Astrocyte (in vitro differentiated cells and primary cell): ENCODE data around the gene TM9SF1. TPM values are rescaled to one million over a fixed set of nuclear protein-coding genes. Genes with fewer than 3 reads are reported as not detected.
A peak's percentile ranks its signal among the peaks of the same experiment; 100 is the strongest.

Experiments used
- DNase-seq: peaks from one replicate; pipeline ENCODE4 v3.0.0-alpha.2; 2010; ENCODE audit warnings: low read depth
- FAIRE-seq: peaks from 2 replicates; lab custom pipeline; 2011; peaks lifted over from hg19 to GRCh38; lab: Jason Lieb, UNC
- H2AFZ ChIP-seq: 2 replicates; pipeline ENCODE4 v1.6.0; 2012; ENCODE audit warnings: low read depth, low read length, inconsistent platforms
- H3K27ac ChIP-seq: 2 replicates; pipeline ENCODE4 v1.5.1; 2011; ENCODE audit warnings: low read depth, low read length, inconsistent platforms
- H3K27me3 ChIP-seq: 2 replicates; pipeline ENCODE4 v1.6.0; 2011; ENCODE audit warnings: low read length, inconsistent platforms; ENCODE audit not compliant: insufficient read depth
- H3K36me3 ChIP-seq: 2 replicates; pipeline ENCODE4 v1.5.1; 2011; ENCODE audit warnings: low read length, inconsistent platforms; ENCODE audit not compliant: insufficient read depth
- H3K4me1 ChIP-seq: 2 replicates; pipeline ENCODE4 v1.5.1; 2011; ENCODE audit warnings: low read length, inconsistent platforms; ENCODE audit not compliant: insufficient read depth
- H3K4me2 ChIP-seq: 2 replicates; pipeline ENCODE4 v1.6.0; 2012; ENCODE audit warnings: low read length, inconsistent platforms
- H3K4me3 ChIP-seq: 2 replicates; pipeline ENCODE4 v1.5.1; 2011; ENCODE audit warnings: low read depth, mild to moderate bottlenecking, low read length, inconsistent platforms; ENCODE audit not compliant: insufficient read depth
- H3K79me2 ChIP-seq: 2 replicates; pipeline ENCODE4 v1.6.0; 2012; ENCODE audit warnings: mild to moderate bottlenecking, low read length, inconsistent platforms; ENCODE audit not compliant: insufficient read depth
- H3K9ac ChIP-seq: 2 replicates; pipeline ENCODE4 v1.6.0; 2012; ENCODE audit warnings: mild to moderate bottlenecking, low read length, inconsistent platforms
- H3K9me3 ChIP-seq: 2 replicates; pipeline ENCODE4 v1.5.1; 2012; ENCODE audit warnings: low read depth, mild to moderate bottlenecking, low read length, inconsistent platforms; ENCODE audit not compliant: insufficient read depth
- H4K20me1 ChIP-seq: 2 replicates; pipeline ENCODE4 v1.6.0; 2012; ENCODE audit warnings: low read length, inconsistent platforms; ENCODE audit not compliant: insufficient read depth
- H3K27ac Mint-ChIP-seq: one replicate; pipeline ENCODE4 v1.8.0; 2021; ENCODE audit warnings: mild to moderate bottlenecking, mixed read lengths; ENCODE audit not compliant: unreplicated experiment
- H3K27me3 Mint-ChIP-seq: one replicate; pipeline ENCODE4 v1.8.0; 2021; ENCODE audit warnings: low read depth, mixed read lengths; ENCODE audit not compliant: unreplicated experiment
- H3K36me3 Mint-ChIP-seq: one replicate; pipeline ENCODE4 v1.8.0; 2021; ENCODE audit warnings: low read depth, mixed read lengths; ENCODE audit not compliant: unreplicated experiment
- H3K4me1 Mint-ChIP-seq: one replicate; pipeline ENCODE4 v1.8.0; 2021; ENCODE audit warnings: low read depth, mixed read lengths; ENCODE audit not compliant: unreplicated experiment
- H3K4me3 Mint-ChIP-seq: one replicate; pipeline ENCODE4 v1.8.0; 2021; ENCODE audit warnings: mild to moderate bottlenecking, moderate library complexity, mixed read lengths; ENCODE audit not compliant: unreplicated experiment
- H3K9me3 Mint-ChIP-seq: one replicate; pipeline ENCODE4 v1.8.0; 2021; ENCODE audit warnings: mild to moderate bottlenecking, mixed read lengths; ENCODE audit not compliant: unreplicated experiment
- CTCF ChIP-seq: IDR thresholded peaks from 2 replicates; pipeline ENCODE4 v1.5.1; 2011; ENCODE audit warnings: low read depth, mild to moderate bottlenecking, inconsistent platforms, low read length, moderate library complexity; ENCODE audit not compliant: insufficient read depth
- EZH2 ChIP-seq: IDR thresholded peaks from 2 replicates; pipeline ENCODE4 v1.6.1; 2012; ENCODE audit warnings: mild to moderate bottlenecking, low read length, inconsistent platforms; ENCODE audit not compliant: insufficient read depth
- total RNA-seq: library from RNA; stranded (reverse); gene quantifications from 2 replicates; pipeline ENCODE4 v1.2.1, GENCODE V29; 2021

The TM9SF1 gene
- total RNA-seq, 1 donor from 2014 or later: 59.3 TPM

- Histone ChIP-seq H3K27ac (no peak overlapping the region), H3K9me3 (no peaks in the 10 kb centered on the region), H3K36me3 (peaks cover 36% of the 10 kb centered on the region), H4K20me1 (peaks cover 21% of the 10 kb centered on the region), H3K4me2 (no peak overlapping the region), H3K4me1 (peaks cover 12% of the 10 kb centered on the region), H3K9ac (no peak overlapping the region), H3K79me2 (peaks cover 12% of the 10 kb centered on the region), H3K4me3 (no peak overlapping the region), H2AFZ (no peak overlapping the region), H3K27me3 (no peaks in the 10 kb centered on the region)
- TF ChIP-seq CTCF: no peak
- no peak for TF ChIP-seq EZH2
- Mint-ChIP-seq H3K4me3 (no peak overlapping the region), H3K4me1 (peaks cover 20% of the 10 kb centered on the region), H3K9me3 (no peaks in the 10 kb centered on the region), H3K27me3 (no peaks in the 10 kb centered on the region), H3K36me3 (peaks cover 42% of the 10 kb centered on the region), H3K27ac (peak overlapping the region; percentile 53)
- FAIRE-seq (no peak), DNase-seq (no peak)
Observed at GRCh38 chr14:24159777-24160498, 35.3 kb downstream of the TM9SF1 start.

GRCh38 chr14:24157331-24157730 lies 37.9 kb downstream of the TM9SF1 start:
- no peaks in the 10 kb centered on the region for H3K27me3 ChIP-seq
- FAIRE-seq (no peak), DNase-seq (no peak)
- no peak overlapping the region for H2AFZ ChIP-seq
- peaks cover 12% of the 10 kb centered on the region for H3K79me2 ChIP-seq
- peaks cover 13% of the 10 kb centered on the region for H4K20me1 ChIP-seq
- Mint-ChIP-seq H3K9me3 (no peaks in the 10 kb centered on the region), H3K27me3 (no peaks in the 10 kb centered on the region), H3K27ac (no peak overlapping the region), H3K36me3 (peaks cover 29% of the 10 kb centered on the region), H3K4me1 (peaks cover 10% of the 10 kb centered on the region), H3K4me3 (no peak overlapping the region)
- no peak overlapping the region for H3K27ac ChIP-seq
- no peak overlapping the region for H3K4me2 ChIP-seq
- H3K4me1 ChIP-seq: peaks cover 11% of the 10 kb centered on the region
- H3K36me3 ChIP-seq: peaks cover 30% of the 10 kb centered on the region
- no peaks in the 10 kb centered on the region for H3K9me3 ChIP-seq
- no peak overlapping the region for H3K9ac ChIP-seq
- H3K4me3 ChIP-seq: no peak overlapping the region
- TF ChIP-seq CTCF (no peak), EZH2 (no peak)

- peaks cover 11% of the 10 kb centered on the region for H4K20me1 ChIP-seq
- DNase-seq (no peak), FAIRE-seq (no peak)
- H3K27ac ChIP-seq: no peak overlapping the region
- no peak overlapping the region for H3K4me3 ChIP-seq
- H3K27me3 Mint-ChIP-seq: no peaks in the 10 kb centered on the region
- peaks cover 6% of the 10 kb centered on the region for H3K4me1 ChIP-seq
- H3K9me3 ChIP-seq: no peaks in the 10 kb centered on the region
- H2AFZ ChIP-seq: no peak overlapping the region
- no peaks in the 10 kb centered on the region for H3K9me3 Mint-ChIP-seq
- peaks cover 5% of the 10 kb centered on the region for H3K4me1 Mint-ChIP-seq
- no peak overlapping the region for H3K4me2 ChIP-seq
- peaks cover 29% of the 10 kb centered on the region for H3K36me3 Mint-ChIP-seq
- H3K36me3 ChIP-seq: peaks cover 33% of the 10 kb centered on the region
- H3K4me3 Mint-ChIP-seq: no peak overlapping the region
- no peaks in the 10 kb centered on the region for H3K27me3 ChIP-seq
- TF ChIP-seq CTCF: no peak
- TF ChIP-seq EZH2: no peak
- peaks cover 7% of the 10 kb centered on the region for H3K79me2 ChIP-seq
- no peak overlapping the region for H3K27ac Mint-ChIP-seq
- H3K9ac ChIP-seq: no peak overlapping the region
Observed at GRCh38 chr14:24156840-24157239, 38.4 kb downstream of the TM9SF1 start.
